ENCODE results near the gene CYP3A4. TPM values are rescaled to one million over a fixed set of nuclear protein-coding genes. Genes with fewer than 3 reads are reported as not detected.
"Not testable (repeated sequence)": the region's sequence is repeated elsewhere in the genome, so short reads cannot be mapped to it uniquely, and the experiment has no call there.

Gene CYP3A4
- total RNA-seq, 1 donor from 2014 or later, result not detected

- DNase-seq (ENCODE audit: low spot score), result no peak
- intact Hi-C loops (cut with DNase I), result no loop called here
Measured at GRCh38 chr7:99794585-99795502, 10.9 kb upstream of the CYP3A4 start.

GRCh38 chr7:99793443-99793842, 9.5 kb upstream of the CYP3A4 start:
- DNase-seq (ENCODE audit: low spot score), result no peak
- intact Hi-C loops (cut with DNase I), result no loop called here

- no peak for DNase-seq (ENCODE audit: low spot score)
Measured at GRCh38 chr7:99792967-99793366, 9.0 kb upstream of the CYP3A4 start.

GRCh38 chr7:99791667-99792369, 7.8 kb upstream of the CYP3A4 start:
- DNase-seq (ENCODE audit: low spot score), result no peak
- intact Hi-C loops (cut with DNase I), result no loop called here

More at GRCh38 chr7:99792967-99793366, 9.0 kb upstream of the CYP3A4 start:
- intact Hi-C loops (cut with DNase I), result no loop called here

- no peak for DNase-seq (ENCODE audit: low spot score)
Measured at GRCh38 chr7:99791021-99791420, 7.0 kb upstream of the CYP3A4 start.

GRCh38 chr7:99790407-99790806, 6.4 kb upstream of the CYP3A4 start:
- intact Hi-C loops (cut with DNase I), result no loop called here
- DNase-seq (ENCODE audit: low spot score), result no peak

More at GRCh38 chr7:99791021-99791420, 7.0 kb upstream of the CYP3A4 start:
- intact Hi-C loops (cut with DNase I), result no loop called here

GRCh38 chr7:99789441-99790070, 5.6 kb upstream of the CYP3A4 start:
- DNase-seq (ENCODE audit: low spot score), result no peak
- intact Hi-C loops (cut with DNase I), result no loop called here

- intact Hi-C loops (cut with DNase I), result no loop called here
- no peak for DNase-seq (ENCODE audit: low spot score)
Measured at GRCh38 chr7:99788554-99788953, 4.6 kb upstream of the CYP3A4 start.

GRCh38 chr7:99786726-99787335, 2.8 kb upstream of the CYP3A4 start:
- intact Hi-C loops (cut with DNase I), result no loop called here
- DNase-seq (ENCODE audit: low spot score), result no peak

GRCh38 chr7:99785654-99786053, 1.7 kb upstream of the CYP3A4 start:
- intact Hi-C loops (cut with DNase I); DNase-seq (ENCODE audit: low spot score): not testable (repeated sequence)

- intact Hi-C loops (cut with DNase I), result no loop called here
- DNase-seq (ENCODE audit: low spot score), result no peak
Measured at GRCh38 chr7:99782012-99782953, 1.7 kb downstream of the CYP3A4 start.

GRCh38 chr7:99780588-99780987, 3.4 kb downstream of the CYP3A4 start:
- intact Hi-C loops (cut with DNase I), result no loop called here
- no peak for DNase-seq (ENCODE audit: low spot score)

GRCh38 chr7:99779949-99780348, 4.0 kb downstream of the CYP3A4 start:
- intact Hi-C loops (cut with DNase I), result no loop called here
- DNase-seq (ENCODE audit: low spot score), result no peak

- no peak for DNase-seq (ENCODE audit: low spot score)
- intact Hi-C loops (cut with DNase I), result no loop called here
Measured at GRCh38 chr7:99778880-99779279, 5.1 kb downstream of the CYP3A4 start.

- DNase-seq (ENCODE audit: low spot score); intact Hi-C loops (cut with DNase I): not testable (repeated sequence)
Measured at GRCh38 chr7:99773395-99773794, 10.6 kb downstream of the CYP3A4 start.

GRCh38 chr7:99772565-99772964, 11.4 kb downstream of the CYP3A4 start:
- intact Hi-C loops (cut with DNase I), result no loop called here
- no peak for DNase-seq (ENCODE audit: low spot score)

- intact Hi-C loops (cut with DNase I); DNase-seq (ENCODE audit: low spot score): not testable (repeated sequence)
Measured at GRCh38 chr7:99769494-99769893, 14.5 kb downstream of the CYP3A4 start.

GRCh38 chr7:99768471-99768870, 15.5 kb downstream of the CYP3A4 start:
- intact Hi-C loops (cut with DNase I), result no loop called here

GRCh38 chr7:99767662-99768061, 16.3 kb downstream of the CYP3A4 start:
- intact Hi-C loops (cut with DNase I), result no loop called here
- DNase-seq (ENCODE audit: low spot score), result no peak

More at GRCh38 chr7:99768471-99768870, 15.5 kb downstream of the CYP3A4 start:
- no peak for DNase-seq (ENCODE audit: low spot score)
